ENCODE measurements around the gene LMX1B.

Gene LMX1B

GRCh38 chr9:126722252-126722921 lies 108.7 kb downstream of the LMX1B start:
- peak; percentile 85 for ATAC-seq
- TF ChIP-seq ARNTL (CRISPR knock-in tag; IDR thresholded peaks at IDR 0.05; ENCODE audit: borderline replicate concordance, low read depth) (no peak), PATZ1 (CRISPR knock-in tag; IDR thresholded peaks at IDR 0.05; ENCODE audit: borderline replicate concordance) (no peak), CREB5 (CRISPR knock-in tag; IDR thresholded peaks at IDR 0.05; ENCODE audit: low read depth) (no peak), POU6F1 (CRISPR knock-in tag; IDR thresholded peaks at IDR 0.05; ENCODE audit: borderline replicate concordance, low read depth) (no peak), SNAI2 (CRISPR knock-in tag; IDR thresholded peaks at IDR 0.05) (no peak), TSHZ2 (CRISPR knock-in tag; IDR thresholded peaks at IDR 0.05) (no peak), OSR1 (CRISPR knock-in tag; IDR thresholded peaks at IDR 0.05) (no peak), TCF4 (CRISPR knock-in tag; IDR thresholded peaks at IDR 0.05; ENCODE audit: borderline replicate concordance) (no peak), CSRNP3 (CRISPR knock-in tag; IDR thresholded peaks at IDR 0.05) (no peak), ZNF565 (CRISPR knock-in tag; conservative IDR thresholded peaks at IDR 0.05; ENCODE audit: low read depth) (no peak), RARB (CRISPR knock-in tag; IDR thresholded peaks at IDR 0.05) (no peak)

GRCh38 chr9:126722922-126723806 lies 109.4 kb downstream of the LMX1B start:
- peak; percentile 51 for ATAC-seq
- no peak for TF ChIP-seq ZFP30 (CRISPR knock-in tag; IDR thresholded peaks at IDR 0.05)
- TF ChIP-seq RARB (CRISPR knock-in tag; IDR thresholded peaks at IDR 0.05) = no peak
- no peak for TF ChIP-seq GLIS3 (CRISPR knock-in tag; IDR thresholded peaks at IDR 0.05)
- TF ChIP-seq PATZ1 (CRISPR knock-in tag; IDR thresholded peaks at IDR 0.05; ENCODE audit: borderline replicate concordance) = no peak
- TF ChIP-seq TCF4 (CRISPR knock-in tag; IDR thresholded peaks at IDR 0.05; ENCODE audit: borderline replicate concordance) = no peak
- TF ChIP-seq BACH2 (CRISPR knock-in tag; IDR thresholded peaks at IDR 0.05; ENCODE audit: borderline replicate concordance) = no peak
- TF ChIP-seq ISL1 (CRISPR knock-in tag; IDR thresholded peaks at IDR 0.05) = no peak
- no peak for TF ChIP-seq CSRNP3 (CRISPR knock-in tag; IDR thresholded peaks at IDR 0.05)
- no peak for TF ChIP-seq ARNTL (CRISPR knock-in tag; IDR thresholded peaks at IDR 0.05; ENCODE audit: borderline replicate concordance, low read depth)
- no peak for TF ChIP-seq ESRRG (CRISPR knock-in tag; IDR thresholded peaks at IDR 0.05)
- no peak for TF ChIP-seq TSHZ2 (CRISPR knock-in tag; IDR thresholded peaks at IDR 0.05)
- no peak for TF ChIP-seq PPARA (CRISPR knock-in tag; IDR thresholded peaks at IDR 0.05; ENCODE audit: borderline replicate concordance)
- no peak for TF ChIP-seq ZNF70 (CRISPR knock-in tag; IDR thresholded peaks at IDR 0.05)
- no peak for TF ChIP-seq CSDC2 (CRISPR knock-in tag; IDR thresholded peaks at IDR 0.05)
- TF ChIP-seq SNAI2 (CRISPR knock-in tag; IDR thresholded peaks at IDR 0.05) = no peak

Data from SK-N-SH treated with all-trans-retinoic acid at 6 μM for 48 hours (cell line).